Measurements from ENCODE around the gene C5. TPM values are rescaled to one million over a fixed set of nuclear protein-coding genes. Genes with fewer than 3 reads are reported as not detected.
"Not testable (repeated sequence)": the region's sequence is repeated elsewhere in the genome, so short reads cannot be mapped to it uniquely, and the experiment has no call there.

The C5 gene
- total RNA-seq, 2 experiments from 2014 or later = 3.8 to 7.9 TPM

DNA sequence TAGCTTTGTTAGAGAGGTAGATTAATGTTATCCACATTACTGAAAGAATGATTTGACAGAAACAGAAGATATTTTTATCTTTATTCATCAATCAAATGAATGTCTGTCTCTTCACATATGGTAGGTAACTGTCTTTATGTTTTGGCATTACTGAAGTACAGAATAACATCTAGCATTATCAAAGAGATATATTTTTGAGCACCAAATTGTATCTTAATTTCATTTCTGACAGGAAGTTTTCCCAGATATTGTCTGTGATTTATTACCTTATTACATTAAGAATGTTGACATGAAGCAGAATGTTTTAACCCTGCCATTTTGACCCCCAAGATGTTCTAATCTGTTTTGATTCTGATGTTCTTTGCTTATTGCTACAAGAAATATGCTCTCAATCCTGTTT, 45.0 kb upstream of the C5 start:
- TF ChIP-seq EZH2phosphoT487 (IDR thresholded peaks at IDR 0.05; ENCODE audit: borderline replicate concordance, low read depth, low read length) = no peak
- TF ChIP-seq, protein P1, sequence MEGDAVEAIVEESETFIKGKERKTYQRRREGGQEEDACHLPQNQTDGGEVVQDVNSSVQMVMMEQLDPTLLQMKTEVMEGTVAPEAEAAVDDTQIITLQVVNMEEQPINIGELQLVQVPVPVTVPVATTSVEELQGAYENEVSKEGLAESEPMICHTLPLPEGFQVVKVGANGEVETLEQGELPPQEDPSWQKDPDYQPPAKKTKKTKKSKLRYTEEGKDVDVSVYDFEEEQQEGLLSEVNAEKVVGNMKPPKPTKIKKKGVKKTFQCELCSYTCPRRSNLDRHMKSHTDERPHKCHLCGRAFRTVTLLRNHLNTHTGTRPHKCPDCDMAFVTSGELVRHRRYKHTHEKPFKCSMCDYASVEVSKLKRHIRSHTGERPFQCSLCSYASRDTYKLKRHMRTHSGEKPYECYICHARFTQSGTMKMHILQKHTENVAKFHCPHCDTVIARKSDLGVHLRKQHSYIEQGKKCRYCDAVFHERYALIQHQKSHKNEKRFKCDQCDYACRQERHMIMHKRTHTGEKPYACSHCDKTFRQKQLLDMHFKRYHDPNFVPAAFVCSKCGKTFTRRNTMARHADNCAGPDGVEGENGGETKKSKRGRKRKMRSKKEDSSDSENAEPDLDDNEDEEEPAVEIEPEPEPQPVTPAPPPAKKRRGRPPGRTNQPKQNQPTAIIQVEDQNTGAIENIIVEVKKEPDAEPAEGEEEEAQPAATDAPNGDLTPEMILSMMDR (conservative IDR thresholded peaks at IDR 0.05; ENCODE audit: low read length) = no peak

DNA sequence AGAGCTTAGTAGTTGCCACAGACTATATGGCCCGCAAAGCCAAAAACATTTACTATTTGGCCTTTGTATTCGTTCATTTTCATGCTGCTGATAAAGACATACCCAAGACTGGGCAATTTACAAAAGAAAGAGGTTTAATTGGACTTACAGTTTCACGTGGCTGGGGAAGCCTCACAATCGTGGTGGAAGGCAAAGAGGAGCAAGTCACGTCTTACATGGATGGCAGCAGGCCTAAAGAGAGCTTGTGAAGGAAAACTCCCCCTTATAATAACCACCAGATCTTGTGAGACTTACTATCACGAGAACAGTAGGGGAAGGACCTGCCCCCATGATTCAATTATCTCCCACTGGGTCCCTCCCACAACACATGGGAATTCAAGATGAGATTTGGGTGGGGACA, 40.7 kb upstream of the C5 start:
- intact Hi-C loops (cut with micrococcal nuclease; ENCODE audit: unreplicated experiment); H3K4me3 ChIP-seq (ENCODE audit: low read depth, low read length, poor library complexity, severe bottlenecking); H3K9me2 ChIP-seq (ENCODE audit: insufficient read depth, low read length); H4K20me1 ChIP-seq (ENCODE audit: insufficient read depth, low read length); H3K9me3 ChIP-seq (ENCODE audit: low read length); BruUV-seq (replicated peaks); H3K4me2 ChIP-seq (ENCODE audit: low read length); H2AFZ ChIP-seq (ENCODE audit: low read length); CTCF ChIA-PET (ENCODE audit: unreplicated experiment); H3K27ac ChIP-seq (ENCODE audit: low read depth, low read length, poor library complexity, severe bottlenecking); DNase-seq (ENCODE audit: low spot score): not testable (repeated sequence)
- peaks cover 11% of the 10 kb centered on the region for H3K4me1 ChIP-seq (ENCODE audit: insufficient read depth, low read length, poor library complexity, severe bottlenecking)
- peaks cover 47% of the 10 kb centered on the region for H3K79me2 ChIP-seq (ENCODE audit: insufficient read depth, low read depth, low read length)
- POLR2A ChIA-PET = interaction anchor here (0.5 to 1.0 kb wide), 4 partner anchors 17 to 470 kb away, joined by 3 to 5 read pairs (median 4); no protein-coding TSS in a partner anchor
- peaks cover 95% of the 10 kb centered on the region for H3K36me3 ChIP-seq (ENCODE audit: insufficient read depth, low read length)

More for the DNA sequence above, 45.0 kb upstream of the C5 start:
- intact Hi-C loops (cut with micrococcal nuclease; ENCODE audit: unreplicated experiment) = no loop called here
- H3K9me3 ChIP-seq (ENCODE audit: low read length) = no peaks in the 10 kb centered on the region
- no peak overlapping the region for H2AFZ ChIP-seq (ENCODE audit: low read length)
- DNase-seq (ENCODE audit: low spot score) = no peak
- no peak overlapping the region for H3K4me2 ChIP-seq (ENCODE audit: low read length)
- no peak overlapping the region for H3K27ac ChIP-seq (ENCODE audit: low read depth, low read length, poor library complexity, severe bottlenecking)
- CTCF ChIA-PET (ENCODE audit: unreplicated experiment) = no interaction called here
- H3K36me3 ChIP-seq (ENCODE audit: insufficient read depth, low read length) = peaks cover 95% of the 10 kb centered on the region
- H3K4me3 ChIP-seq (ENCODE audit: low read depth, low read length, poor library complexity, severe bottlenecking) = no peak overlapping the region
- H3K79me2 ChIP-seq (ENCODE audit: insufficient read depth, low read depth, low read length) = peaks cover 21% of the 10 kb centered on the region; the same call in 1 of the 2 replicates
- no peaks in the 10 kb centered on the region for H4K20me1 ChIP-seq (ENCODE audit: insufficient read depth, low read length)
- no TSS peak for BruUV-seq (replicated peaks)
- no peaks in the 10 kb centered on the region for H3K4me1 ChIP-seq (ENCODE audit: insufficient read depth, low read length, poor library complexity, severe bottlenecking)
- no peaks in the 10 kb centered on the region for H3K9me2 ChIP-seq (ENCODE audit: insufficient read depth, low read length)
- POLR2A ChIA-PET = interaction anchor here (0.7 to 2.1 kb wide), 4 partner anchors 14 to 26 kb away, joined by 3 to 7 read pairs (median 3); no protein-coding TSS in a partner anchor

DNA sequence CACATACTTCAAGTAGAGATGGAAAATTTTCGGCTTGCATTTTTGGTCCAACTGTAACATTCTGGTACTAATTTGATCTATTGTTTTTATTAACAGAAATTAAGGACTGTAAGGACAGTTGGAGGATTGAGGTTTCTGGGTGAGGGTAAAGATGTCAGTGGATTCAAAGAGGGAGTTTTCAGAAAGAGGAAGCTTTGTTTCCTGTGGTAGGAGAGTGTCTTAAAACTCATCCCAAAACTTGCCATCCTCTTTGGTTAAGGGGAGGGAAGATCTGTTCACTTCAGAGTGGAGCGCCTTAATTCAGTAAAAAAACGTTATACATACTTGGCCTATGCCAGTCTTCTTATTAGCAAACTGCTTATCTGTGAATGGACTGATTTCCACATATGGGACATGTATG, 38.5 kb upstream of the C5 start:
- no peak for DNase-seq (ENCODE audit: low spot score)
- no peak overlapping the region for H3K4me2 ChIP-seq (ENCODE audit: low read length)
- peaks cover 68% of the 10 kb centered on the region for H3K79me2 ChIP-seq (ENCODE audit: insufficient read depth, low read depth, low read length)
- ChIA-PET CTCF (ENCODE audit: unreplicated experiment) (no interaction called here), POLR2A (interaction anchor here (0.6 to 2.2 kb wide), 2 partner anchors 11 to 180 kb away, joined by 3 to 5 read pairs; partner anchors contain the start of gene GSN)
- TF ChIP-seq, protein P1 (conservative IDR thresholded peaks at IDR 0.05; ENCODE audit: low read length) = no peak
- TF ChIP-seq EZH2phosphoT487 (IDR thresholded peaks at IDR 0.05; ENCODE audit: borderline replicate concordance, low read depth, low read length) = no peak
- BruUV-seq (replicated peaks) = no TSS peak
- peaks cover 7% of the 10 kb centered on the region; the same call in 1 of the 2 replicates for H4K20me1 ChIP-seq (ENCODE audit: insufficient read depth, low read length)
- peaks cover 11% of the 10 kb centered on the region for H3K4me1 ChIP-seq (ENCODE audit: insufficient read depth, low read length, poor library complexity, severe bottlenecking)
- no peaks in the 10 kb centered on the region for H3K9me3 ChIP-seq (ENCODE audit: low read length)
- peaks cover 95% of the 10 kb centered on the region for H3K36me3 ChIP-seq (ENCODE audit: insufficient read depth, low read length)
- no peak overlapping the region for H3K4me3 ChIP-seq (ENCODE audit: low read depth, low read length, poor library complexity, severe bottlenecking)
- no peak overlapping the region for H2AFZ ChIP-seq (ENCODE audit: low read length)
- intact Hi-C loops (cut with micrococcal nuclease; ENCODE audit: unreplicated experiment) = no loop called here
- H3K9me2 ChIP-seq (ENCODE audit: insufficient read depth, low read length) = no peaks in the 10 kb centered on the region
- no peak overlapping the region for H3K27ac ChIP-seq (ENCODE audit: low read depth, low read length, poor library complexity, severe bottlenecking)
